Measurements from ENCODE around the gene LGI1.
"Not testable (repeated sequence)": the region's sequence is repeated elsewhere in the genome, so short reads cannot be mapped to it uniquely, and the experiment has no call there.

The LGI1 gene

GRCh38 chr10:93812659-93813338, 55.1 kb downstream of the LGI1 start:
- no peak for DNase-seq

DNA sequence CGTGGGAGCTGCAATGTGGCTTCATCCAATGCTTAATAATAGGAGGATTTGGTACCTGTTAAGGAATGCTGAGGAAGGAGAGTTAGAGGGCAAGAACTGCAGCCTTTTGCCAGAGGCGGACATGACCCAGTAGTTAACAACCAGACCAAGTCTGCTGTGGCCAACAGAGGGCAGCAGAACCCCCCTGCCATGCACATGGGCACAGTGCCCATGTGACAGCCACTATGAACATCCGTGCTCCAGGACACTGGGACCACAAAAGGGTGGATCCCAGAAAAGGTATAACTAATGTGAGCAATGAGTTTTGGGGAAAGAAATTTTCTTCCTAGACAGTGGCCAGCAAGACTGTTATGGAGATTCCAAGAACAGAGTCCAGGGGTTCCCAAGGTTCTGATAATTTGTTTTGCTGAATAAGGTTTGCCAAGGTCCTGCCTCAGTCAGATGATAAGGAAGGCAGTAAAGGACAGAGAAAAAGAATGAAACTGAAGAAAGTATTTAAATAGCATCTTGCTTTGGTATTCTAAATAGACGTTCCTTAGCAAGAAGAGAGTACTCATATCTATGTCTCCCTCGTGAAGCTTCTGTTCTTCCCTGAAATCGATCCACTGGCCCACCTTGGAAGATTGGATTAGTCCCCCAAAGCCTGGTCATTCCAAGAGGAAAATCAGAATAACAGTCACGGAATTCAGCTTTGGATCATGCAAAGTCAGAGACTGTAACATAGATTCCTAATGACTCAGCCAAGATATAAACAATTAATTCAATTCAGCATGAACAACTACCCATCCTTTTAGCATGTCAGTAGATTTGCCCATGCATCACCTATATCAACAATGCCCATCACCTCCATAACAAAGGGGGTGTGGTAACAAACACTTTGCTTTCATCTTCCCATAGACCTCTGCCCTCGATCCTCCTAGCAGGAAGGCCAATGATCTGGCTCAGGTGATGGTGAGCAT, 56.0 kb downstream of the LGI1 start:
- DNase-seq, result no peak

DNA sequence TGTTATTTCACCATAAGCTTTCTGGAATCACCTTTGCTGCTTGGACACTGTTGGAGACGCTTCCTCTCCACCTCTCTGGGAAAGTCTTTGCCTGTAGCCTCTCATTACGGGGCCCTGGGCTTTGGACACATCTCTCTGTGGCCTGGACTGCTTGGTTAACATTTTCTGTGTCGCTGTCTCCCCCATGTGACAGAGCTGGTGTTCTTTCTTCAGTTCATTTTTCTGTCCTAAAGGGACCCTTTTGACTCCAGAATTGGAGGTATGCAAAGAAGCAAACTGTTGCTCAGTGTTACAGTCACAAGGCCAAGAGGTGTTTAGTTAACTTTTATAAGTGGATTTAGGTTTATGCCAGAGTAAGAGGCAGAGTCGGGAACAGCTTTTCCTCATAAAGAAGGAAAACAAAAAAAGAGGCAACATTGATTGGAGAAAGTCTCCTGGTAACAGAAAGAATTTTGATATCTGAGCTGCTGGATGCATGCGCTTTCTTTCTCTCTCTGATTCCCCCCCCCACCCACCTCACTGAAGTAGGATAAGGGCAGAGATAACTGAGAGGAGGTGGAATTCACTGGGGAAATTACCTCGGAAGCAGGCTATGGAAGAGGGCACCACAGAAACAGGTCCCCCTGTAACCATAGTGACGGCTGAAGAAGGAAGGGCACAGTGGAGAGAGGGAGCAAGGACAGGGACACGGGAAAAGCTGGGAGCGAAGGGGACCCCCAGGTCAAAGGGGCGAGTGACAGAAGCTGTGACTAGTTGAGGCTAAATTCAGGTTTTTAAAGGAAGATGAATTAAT, 57.8 kb downstream of the LGI1 start:
- no peak for DNase-seq

- DNase-seq, result no peak
These were observed 58.5 kb downstream of the LGI1 start for GRCh38 chr10:93816123-93816747.

- DNase-seq, result no peak
These were observed 60.4 kb downstream of the LGI1 start for GRCh38 chr10:93818086-93818485.

DNA sequence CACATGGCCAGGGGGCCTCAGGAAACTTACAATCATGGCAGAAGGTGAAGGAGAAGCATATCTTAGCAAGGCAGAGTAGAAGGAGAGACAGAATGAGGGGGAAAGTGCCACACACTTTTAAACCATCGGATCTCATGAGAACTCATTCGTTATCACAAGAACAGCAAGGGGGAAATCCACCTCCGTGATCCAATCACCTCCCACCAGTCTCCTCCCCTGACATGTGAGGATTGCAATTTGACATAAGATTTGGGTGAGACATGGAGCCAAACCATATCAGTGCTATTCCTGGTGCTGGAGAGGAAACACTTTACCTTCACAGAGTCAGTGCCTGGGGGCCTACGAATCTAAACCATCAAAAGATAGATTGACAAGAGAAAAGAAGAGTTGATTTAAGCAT, 61.8 kb downstream of the LGI1 start:
- DNase-seq, result no peak

DNA sequence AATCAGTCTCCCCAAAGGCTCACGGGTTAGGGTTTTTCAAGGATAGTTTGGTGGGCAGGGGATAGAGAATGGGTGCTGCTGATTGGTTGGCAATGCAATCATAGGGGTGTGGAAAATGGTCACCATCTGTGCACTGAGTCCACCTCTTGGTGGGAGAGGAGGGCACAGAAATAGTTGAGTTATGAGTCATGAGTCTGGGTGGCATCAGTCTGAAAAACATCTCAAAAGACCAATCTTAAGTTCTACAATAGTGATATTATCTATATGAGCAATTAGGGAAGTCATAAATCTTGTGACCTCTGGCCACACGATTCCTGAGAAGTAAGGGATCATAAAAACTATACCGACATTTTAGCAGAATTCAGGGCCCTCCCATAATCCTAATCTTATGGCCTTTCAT, 62.7 kb downstream of the LGI1 start:
- no peak for DNase-seq

DNA sequence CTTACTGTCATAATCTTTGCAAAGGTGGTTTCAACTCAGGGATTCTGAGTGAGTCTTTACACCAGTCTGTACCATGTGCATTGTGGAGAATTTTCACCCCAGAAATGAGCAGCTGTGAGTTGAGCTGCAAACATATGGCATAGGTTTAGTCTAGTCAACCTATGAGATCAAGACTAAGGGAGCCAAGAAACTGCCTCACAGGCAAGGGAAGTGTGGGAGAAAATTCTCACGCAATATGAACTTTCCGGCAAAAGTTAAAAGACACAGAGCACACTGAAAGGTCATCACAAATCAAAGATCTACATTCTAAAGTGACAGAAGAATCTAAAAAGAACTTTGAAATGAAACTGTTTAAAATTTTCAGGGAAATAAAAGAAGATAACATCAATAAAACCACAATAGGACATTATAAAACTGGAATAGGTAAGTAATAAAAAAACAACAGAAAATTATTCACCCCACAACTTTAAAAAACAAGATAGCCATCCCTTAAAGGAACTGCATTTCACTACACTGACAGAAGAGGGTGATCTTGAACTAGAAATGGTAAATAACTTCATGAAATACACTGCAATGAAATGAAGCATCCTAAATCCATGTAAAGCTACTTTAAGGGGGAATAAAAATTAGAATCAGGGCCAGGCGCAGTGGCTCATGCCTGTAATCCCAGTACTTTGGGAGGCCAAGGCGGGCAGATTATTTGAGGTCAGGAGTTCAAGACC, 63.5 kb downstream of the LGI1 start:
- DNase-seq, result no peak

DNA sequence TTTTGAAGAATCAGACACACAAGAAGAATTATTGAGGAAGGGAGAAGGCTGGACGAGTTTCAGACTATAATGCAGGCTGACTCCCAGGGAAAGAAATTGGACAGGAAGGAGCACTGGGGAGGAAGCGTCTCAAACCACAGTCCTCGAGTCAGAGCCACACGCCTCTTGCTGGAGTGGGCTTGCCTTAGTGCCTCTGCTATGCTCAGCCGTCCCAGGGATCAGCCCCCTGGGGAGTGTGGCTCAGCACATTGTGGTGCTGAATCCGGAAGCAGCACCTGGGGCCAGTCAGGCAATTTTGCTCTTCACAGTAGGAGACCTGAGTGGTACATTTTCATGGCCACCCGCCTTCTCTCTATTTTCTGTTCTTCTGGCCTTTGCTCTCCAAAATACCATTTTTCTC, 68.6 kb downstream of the LGI1 start:
- DNase-seq, result no peak

DNA sequence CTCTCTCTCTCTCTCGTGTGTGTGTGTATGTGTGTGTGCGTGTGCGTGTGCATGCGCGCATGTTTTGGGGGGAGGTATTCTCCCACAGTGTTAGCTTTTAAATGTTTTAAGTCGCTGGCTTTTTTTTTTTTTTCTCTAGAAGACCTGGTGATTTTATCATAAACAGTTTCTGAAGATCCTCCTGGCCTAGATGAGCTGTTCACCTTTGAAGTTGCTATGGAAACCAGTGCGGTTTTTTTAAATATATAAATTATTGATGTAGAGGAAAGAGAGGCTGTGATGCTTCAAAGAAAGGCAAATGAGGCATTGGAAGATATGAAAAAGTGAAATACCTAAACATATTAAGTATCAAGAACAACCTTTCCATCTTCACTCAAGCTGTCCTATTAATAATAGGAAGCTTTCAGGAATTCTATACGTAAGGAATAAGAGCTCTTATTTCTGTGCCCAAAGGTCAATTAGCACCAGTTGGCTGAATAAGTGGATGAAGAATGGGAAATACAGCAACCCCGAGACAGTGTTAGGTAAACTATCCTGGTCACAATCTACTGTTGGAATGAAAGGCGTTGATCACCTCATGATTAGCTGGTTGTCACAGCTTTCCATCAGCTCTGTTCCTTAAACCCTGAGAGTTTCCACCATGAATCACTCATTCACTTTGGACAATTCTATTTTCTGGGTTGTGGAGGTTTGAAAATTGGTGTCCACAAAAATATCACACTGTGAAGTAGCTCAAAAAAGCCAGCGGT, 69.5 kb downstream of the LGI1 start:
- no peak for DNase-seq

GRCh38 chr10:93831065-93831464, 73.3 kb downstream of the LGI1 start:
- not testable (repeated sequence) for DNase-seq

DNA sequence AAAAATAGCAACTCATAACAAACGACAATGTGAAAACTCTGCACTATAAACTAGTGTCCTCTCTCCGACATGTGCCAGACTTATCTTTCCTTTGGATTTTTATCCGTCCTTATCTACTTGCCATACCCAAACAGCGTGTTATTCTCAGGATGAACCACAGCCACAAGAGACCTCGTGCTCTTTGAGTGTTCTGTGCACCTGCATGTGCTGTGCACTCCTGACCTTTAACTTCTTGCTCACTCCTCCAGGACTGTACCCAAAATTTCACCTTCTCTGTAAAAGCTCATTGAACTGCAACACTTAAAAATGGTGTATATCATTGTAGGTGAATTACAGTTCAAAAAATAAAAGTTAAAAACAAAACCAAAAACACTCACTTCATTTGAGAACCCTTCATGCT, 78.0 kb downstream of the LGI1 start:
- no peak for DNase-seq

- DNase-seq, result no peak
These were observed 80.1 kb downstream of the LGI1 start for GRCh38 chr10:93837822-93838221.

DNA sequence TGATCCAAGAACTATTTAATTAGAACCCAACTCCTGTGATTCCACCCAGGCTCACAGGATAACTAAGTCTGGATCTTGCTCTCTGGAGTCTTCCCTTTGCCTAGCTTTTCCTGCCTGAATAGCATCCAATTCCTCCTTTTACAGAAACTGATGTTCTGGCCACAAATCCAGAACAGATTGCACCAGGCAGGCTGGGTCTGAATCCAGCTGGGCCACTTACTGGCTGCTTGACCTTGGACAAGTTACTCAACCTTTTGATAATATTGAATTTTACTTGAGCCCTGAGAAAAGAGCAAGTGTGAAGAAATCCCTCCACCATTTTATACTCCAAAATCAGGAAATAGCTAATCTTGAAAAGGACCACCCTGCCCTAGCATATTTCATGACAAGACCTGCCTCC, 80.5 kb downstream of the LGI1 start:
- DNase-seq, result no peak

DNA sequence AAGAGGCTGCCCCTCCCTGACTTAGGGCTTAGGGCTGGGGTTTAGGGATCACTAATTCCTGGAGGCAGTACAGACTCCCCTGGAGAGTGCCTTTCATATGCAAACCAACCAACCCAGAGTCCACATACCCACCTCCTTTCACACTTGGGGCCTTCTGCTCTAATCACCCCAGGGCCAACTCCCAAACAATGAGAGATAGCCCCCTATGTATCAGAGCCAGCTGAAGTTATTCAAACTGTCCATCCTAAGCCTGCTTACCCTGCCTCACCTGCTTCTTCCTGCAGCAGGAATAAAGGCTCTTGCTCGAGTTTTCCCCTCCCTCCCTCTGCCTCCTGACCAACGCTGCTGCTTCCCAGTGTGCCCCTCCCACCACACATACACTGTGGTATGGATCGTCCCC, 84.2 kb downstream of the LGI1 start:
- DNase-seq, result no peak

- no peak for DNase-seq
These were observed 87.4 kb downstream of the LGI1 start for GRCh38 chr10:93844979-93845626.
